AG04449 (cell line): ENCODE data around the gene PORCN.

Source experiments
- CTCF ChIA-PET: fragments of 350-600 bp; formaldehyde crosslinking; extraction: SDS; loops from one replicate; lab custom pipeline; 2021; ENCODE audit warnings: antibody characterized with exemption; lab: Yijun Ruan, JAX
- POLR2A ChIA-PET: fragments of 400-600, 350-600 bp; formaldehyde crosslinking; extraction: SDS; loops from one replicate; lab custom pipeline; 2020; ENCODE audit warnings: antibody characterized with exemption, inconsistent platforms; lab: Yijun Ruan, JAX
- DNase-seq: peaks from one replicate; pipeline ENCODE4 v3.0.0-alpha.2; 2010; ENCODE audit warnings: low read depth, low spot score
- H3K4me3 ChIP-seq: 2 replicates; pipeline ENCODE4 v1.5.1; 2011; ENCODE audit warnings: low read depth, mild to moderate bottlenecking, control low read depth, low read length
- CTCF ChIP-seq: IDR thresholded peaks from one replicate; pipeline ENCODE4 v1.5.1; 2011; ENCODE audit warnings: mild to moderate bottlenecking, moderate library complexity, low read length, control low read depth, inconsistent platforms; ENCODE audit not compliant: insufficient read depth; ENCODE audit errors: missing control alignments

Gene PORCN

GRCh38 chrX:48478806-48479205 is 30.0 kb upstream of the PORCN start:
- DNase-seq, result no peak
- CTCF ChIA-PET, result no interaction called here
- no peak overlapping the region for H3K4me3 ChIP-seq
- TF ChIP-seq CTCF, result no peak
- POLR2A ChIA-PET, result no interaction called here

GRCh38 chrX:48480142-48480541 is 28.6 kb upstream of the PORCN start:
- POLR2A ChIA-PET, result no interaction called here

GRCh38 chrX:48480583-48480982 is 28.2 kb upstream of the PORCN start:
- ChIA-PET CTCF (interaction anchor here (1.2 kb wide), 1 partner anchor 10 kb away, joined by 3 read pairs; no protein-coding TSS in a partner anchor), POLR2A (no interaction called here)
- no peak for TF ChIP-seq CTCF
- no peak overlapping the region for H3K4me3 ChIP-seq
- no peak for DNase-seq

More at GRCh38 chrX:48480142-48480541, 28.6 kb upstream of the PORCN start:
- CTCF ChIA-PET, result interaction anchor here (1.2 kb wide), 1 partner anchor 10 kb away, joined by 3 read pairs; no protein-coding TSS in a partner anchor
- TF ChIP-seq CTCF, result no peak
- no peak for DNase-seq
- no peak overlapping the region for H3K4me3 ChIP-seq

- POLR2A ChIA-PET, result no interaction called here
- no peak for TF ChIP-seq CTCF
- CTCF ChIA-PET, result no interaction called here
- no peak for DNase-seq
- no peak overlapping the region for H3K4me3 ChIP-seq
Observed at GRCh38 chrX:48482526-48482925, 26.3 kb upstream of the PORCN start.

- no peak overlapping the region for H3K4me3 ChIP-seq
- TF ChIP-seq CTCF, result no peak
- POLR2A ChIA-PET, result interaction anchor here (1.2 kb wide), 1 partner anchor 13 kb away, joined by 5 read pairs; no protein-coding TSS in a partner anchor
- CTCF ChIA-PET, result no interaction called here
- peak; percentile 85 for DNase-seq
Observed at GRCh38 chrX:48487362-48487798, 21.4 kb upstream of the PORCN start.

GRCh38 chrX:48488034-48488433 is 20.8 kb upstream of the PORCN start:
- CTCF ChIA-PET, result no interaction called here
- DNase-seq, result no peak
- no peak overlapping the region for H3K4me3 ChIP-seq
- POLR2A ChIA-PET, result no interaction called here
- TF ChIP-seq CTCF, result no peak
